Femur (tissue), 1 donor: ENCODE data around the gene ELOVL2.
"Not testable (repeated sequence)": the region's sequence is repeated elsewhere in the genome, so short reads cannot be mapped to it uniquely, and the experiment has no call there.

Source experiments
- DNase-seq: peaks from one replicate; pipeline ENCODE4 v3.0.0-alpha.2; 2017

The ELOVL2 gene

DNA sequence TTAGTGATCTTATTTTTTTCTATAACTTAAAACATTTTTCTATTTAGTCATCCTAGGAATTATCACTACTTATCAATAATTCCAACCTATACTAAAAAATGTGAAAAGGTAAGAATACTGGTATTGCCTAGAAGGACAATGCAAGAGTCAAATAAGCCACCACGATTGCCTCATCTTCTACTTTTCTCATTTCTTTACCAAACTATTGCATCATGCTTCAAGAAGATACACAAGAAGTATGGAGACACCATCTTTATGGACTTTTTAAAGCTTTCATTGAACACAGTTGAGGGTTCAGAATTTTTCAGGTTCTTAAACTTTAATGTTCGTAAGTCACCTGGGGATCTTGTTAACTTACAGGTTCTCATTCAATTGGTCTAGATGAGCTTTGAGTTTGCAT, 25.9 kb downstream of the ELOVL2 start:
- no peak for DNase-seq

GRCh38 chr6:11017090-11017489, 27.0 kb downstream of the ELOVL2 start:
- DNase-seq: no peak

- DNase-seq: no peak
Measured at GRCh38 chr6:11016452-11016851, 27.7 kb downstream of the ELOVL2 start.

DNA sequence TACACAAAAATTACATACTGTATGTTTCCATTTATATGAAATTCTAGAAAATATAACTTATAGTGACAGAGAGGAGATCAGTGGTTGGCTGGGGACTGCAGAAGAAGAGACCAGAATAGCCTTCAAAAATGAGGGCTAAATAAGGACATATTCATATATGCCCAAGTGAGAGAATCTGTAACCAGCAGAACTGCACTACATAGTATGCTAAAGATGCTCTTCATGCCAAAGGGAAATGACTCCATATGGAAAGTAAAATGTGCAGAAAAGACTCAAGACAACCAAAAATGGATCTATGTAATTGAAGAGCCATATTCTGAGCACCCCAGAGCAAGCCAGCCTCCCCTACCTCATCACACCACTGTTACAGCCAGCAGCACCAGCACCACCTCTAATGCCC, 29.0 kb downstream of the ELOVL2 start:
- no peak for DNase-seq

GRCh38 chr6:11013721-11014070, 30.4 kb downstream of the ELOVL2 start:
- DNase-seq: no peak

DNA sequence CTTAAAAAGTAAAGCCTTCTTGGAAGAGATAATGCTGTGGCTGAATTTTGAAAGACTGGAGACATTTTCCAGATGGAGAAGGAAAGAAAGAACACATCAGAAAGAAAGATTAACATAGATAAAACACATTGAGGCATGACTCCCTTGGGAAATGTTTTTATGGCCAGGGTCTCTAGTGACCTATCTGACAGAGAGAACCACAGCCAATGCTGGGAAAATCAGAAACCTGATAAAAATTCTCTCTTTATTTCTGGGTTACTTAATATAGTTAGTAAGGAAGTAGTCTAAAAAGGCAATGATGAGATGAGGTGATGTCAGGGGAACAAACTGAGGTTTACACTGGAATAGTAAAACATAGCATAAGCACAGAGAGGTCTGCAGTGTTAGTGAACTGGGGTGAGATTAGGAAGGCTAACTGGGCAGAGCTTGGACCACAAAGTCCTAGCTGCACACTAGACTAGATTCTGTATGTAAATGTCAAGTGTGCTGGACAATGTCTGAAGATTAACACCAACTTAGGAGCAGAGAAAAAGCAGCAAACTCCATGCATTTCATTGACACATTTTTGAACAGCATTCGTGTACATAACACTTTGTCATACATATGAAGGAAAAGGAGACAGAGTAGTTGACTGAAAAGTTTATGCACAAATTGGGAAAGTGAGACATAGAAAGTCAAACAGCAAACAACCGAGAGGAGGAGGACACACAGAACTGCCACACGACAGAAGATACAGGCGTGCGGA, 31.0 kb downstream of the ELOVL2 start:
- DNase-seq: no peak

GRCh38 chr6:11012295-11012754, 31.8 kb downstream of the ELOVL2 start:
- DNase-seq: no peak

DNA sequence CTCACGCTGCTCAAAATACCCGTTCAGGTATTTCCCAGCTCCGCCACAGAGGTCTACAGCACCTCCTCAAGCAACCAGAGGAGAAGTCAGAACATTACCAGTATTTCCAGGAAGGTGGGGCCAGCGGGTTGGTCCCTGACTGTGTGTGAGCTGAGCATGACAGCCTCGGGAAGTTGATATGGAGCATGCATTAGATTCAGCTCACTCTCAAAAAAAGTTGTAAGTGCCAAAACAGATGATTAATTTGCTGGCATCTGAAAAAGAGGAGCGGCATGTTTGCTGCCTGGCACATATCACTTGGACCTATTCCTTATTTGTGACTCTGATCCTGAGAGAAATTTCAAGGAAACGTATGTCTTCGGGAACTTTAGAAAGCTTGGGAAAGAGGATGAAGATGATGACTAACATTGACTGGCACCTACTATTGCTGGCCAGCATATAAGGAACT, 32.3 kb downstream of the ELOVL2 start:
- no peak for DNase-seq

GRCh38 chr6:11009353-11009752, 34.8 kb downstream of the ELOVL2 start:
- DNase-seq: no peak

GRCh38 chr6:11008821-11009220, 35.3 kb downstream of the ELOVL2 start:
- DNase-seq: no peak

DNA sequence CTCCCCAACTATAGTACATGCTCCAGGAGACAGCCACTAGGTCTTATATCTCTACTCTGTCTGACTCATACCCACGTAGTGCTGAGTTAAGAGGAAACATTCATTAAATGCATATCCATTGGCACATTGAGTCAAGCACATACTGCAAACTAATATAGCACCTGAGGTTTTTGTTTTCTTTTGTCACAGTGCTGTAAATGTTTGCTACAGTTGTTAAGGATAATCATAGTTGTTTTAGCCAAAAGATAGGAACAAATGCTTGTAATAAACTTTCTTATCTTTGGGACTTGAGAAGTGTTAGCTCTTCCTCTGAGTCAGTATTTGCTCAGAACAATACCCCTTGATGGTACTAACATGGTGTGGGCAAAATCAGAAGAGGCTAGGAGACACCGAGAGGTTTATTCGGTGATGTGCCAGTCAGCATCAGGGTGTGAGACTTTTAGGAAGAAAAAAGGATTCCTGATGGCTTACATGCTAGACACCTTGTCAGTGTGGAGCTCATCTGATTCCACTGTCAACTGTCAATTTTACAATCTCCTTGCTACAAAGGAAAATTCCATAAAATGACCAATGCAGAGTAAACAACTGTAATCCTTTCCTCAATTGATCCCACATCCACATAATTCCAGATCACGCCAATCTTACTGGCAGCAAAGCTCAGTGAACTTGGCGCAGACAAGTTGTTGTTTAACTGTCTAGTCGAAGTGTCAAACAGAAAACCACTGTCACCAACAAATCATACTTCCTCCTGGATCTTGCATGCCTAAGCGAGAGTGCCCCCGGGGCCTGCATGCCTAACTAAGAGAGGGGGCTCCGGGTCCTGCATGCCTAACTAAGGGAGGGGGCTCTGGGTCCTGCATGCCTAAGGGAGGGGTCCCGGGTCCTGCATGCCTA, 36.1 kb downstream of the ELOVL2 start:
- DNase-seq: no peak

DNA sequence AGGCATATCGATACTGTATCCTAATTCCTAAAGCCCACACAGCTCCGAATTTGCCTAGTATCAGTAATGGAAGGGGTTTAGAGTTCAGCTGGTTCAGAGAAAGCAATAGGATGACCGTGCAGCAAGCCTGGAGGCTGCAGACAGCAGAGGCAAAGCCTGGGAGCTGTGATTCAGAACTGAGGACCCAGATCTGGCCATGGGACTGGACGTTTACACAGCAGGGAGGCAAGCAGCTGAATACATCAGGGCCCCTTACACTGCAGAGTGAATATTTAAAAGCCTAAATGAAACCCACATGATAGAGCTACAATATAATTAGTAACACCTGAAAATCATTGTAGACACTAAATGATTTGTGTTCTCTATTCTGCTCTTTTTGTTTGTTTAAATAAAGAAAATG, 38.0 kb downstream of the ELOVL2 start:
- DNase-seq: no peak

- not testable (repeated sequence) for DNase-seq
Measured at GRCh38 chr6:11003297-11003696, 40.8 kb downstream of the ELOVL2 start.

- no peak for DNase-seq
Measured at GRCh38 chr6:11002176-11002575, 41.9 kb downstream of the ELOVL2 start.

GRCh38 chr6:10999994-11000393, 44.1 kb downstream of the ELOVL2 start:
- DNase-seq: no peak

- no peak for DNase-seq
Measured at GRCh38 chr6:10995114-10995707, 48.9 kb downstream of the ELOVL2 start.

DNA sequence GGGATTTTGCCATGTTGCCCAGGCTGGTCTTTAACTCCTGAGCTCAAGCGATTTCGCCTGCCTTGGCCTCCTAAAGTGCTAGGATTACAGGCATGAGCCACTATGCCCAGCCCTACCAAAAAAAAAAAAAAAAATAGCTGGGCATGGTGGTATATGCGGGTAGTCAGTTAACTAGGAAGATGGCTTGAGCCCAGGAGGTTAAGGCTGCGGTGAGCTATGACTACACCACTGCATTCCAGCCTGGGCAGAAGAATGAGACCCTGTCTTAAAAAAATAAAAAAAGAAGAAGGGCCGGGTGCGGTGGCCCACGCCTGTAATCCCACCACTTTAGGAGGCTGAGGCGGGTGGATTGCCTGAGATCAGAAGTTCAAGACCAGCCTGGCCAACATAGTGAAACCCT, 50.2 kb downstream of the ELOVL2 start:
- no peak for DNase-seq

DNA sequence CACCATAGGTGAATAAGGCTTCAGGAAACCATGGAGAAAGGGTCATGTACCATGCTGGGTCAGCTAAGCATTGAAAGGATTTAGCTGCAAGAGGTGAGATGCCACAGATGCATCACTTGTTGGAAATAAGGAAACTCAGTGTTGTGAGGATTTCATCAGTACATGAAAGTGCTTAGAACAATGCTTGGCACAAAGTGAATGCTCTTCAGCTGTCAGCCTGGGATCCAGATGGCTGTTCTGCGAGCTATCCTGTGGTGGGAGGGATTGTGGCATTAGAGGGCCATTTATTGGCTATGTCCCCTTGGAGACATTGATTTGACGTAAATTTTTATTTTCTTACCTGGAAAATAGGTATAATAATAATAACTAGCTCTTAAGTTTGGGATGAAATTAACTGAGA, 53.0 kb downstream of the ELOVL2 start:
- DNase-seq: no peak

DNA sequence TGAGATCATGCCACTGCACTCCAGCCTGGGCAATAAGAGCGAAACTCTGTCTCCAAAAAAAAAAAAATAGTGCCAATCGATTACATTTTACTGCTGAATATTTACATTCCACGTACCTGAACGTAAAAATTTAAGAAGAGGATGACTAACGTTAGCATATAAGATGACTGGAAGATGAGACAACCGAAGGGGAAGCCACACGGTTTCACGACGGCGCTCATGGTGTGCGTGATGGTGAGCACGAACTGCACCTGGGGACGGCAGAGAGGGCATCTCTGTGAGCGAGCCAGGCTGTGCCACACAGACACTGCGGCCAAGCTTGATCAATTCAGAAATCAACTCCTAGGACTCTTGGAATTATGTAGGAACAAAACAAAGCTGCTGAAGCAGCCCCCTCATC, 54.5 kb downstream of the ELOVL2 start:
- DNase-seq: no peak

DNA sequence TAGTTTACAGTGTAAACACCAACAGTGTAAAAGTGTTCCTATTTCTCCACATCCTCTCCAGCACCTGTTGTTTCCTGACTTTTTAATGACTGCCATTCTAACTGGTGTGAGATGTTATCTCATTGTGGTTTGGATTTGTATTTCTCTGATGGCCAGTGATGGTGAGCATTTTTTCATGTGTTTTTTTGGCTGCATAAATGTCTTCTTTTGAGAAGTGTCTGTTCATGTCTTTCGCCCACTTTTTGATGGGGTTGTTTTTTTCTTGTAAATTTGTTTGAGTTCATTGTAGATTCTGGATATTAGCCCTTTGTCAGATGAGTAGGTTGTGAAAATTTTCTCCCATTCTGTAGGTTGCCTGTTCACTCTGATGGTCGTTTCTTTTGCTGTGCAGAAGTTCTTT, 59.1 kb downstream of the ELOVL2 start:
- DNase-seq: not testable (repeated sequence)

DNA sequence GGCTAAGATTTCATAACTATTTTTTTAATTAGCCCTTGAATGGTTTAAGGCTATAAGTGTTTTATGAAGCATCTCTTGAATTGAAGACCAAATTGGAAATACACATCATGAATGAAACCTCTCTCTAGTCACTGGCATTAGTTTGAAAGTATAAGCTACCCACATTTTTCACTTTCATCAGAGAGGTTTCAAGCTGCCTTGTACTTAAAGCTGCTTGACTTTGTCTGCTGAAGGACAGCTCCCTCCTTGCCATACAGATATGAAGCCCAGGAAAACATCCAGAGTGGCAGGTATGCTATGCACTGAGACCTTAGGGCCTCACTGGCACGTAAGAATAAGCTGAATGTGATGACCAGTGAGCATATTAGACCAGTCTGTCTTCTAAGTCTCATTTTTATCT, 62.7 kb downstream of the ELOVL2 start:
- DNase-seq: no peak

DNA sequence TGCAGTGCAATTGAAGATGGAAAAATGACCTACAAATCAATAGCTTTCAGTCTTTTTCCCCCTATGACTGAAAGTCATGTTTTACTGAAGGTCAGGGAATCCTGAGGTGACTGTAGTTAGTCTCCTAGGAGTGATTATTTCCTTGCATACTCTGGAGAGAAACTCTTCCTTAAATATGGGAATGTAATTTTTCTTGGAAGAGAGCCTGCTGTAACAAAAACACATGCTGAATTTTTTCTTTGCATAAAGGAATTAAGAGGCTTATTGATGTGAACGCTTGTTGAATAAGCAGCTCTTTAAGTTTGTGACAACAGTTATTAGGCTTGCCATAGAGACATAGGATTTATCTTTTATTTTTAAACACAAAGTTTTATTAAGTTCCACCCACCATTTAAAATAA, 64.5 kb downstream of the ELOVL2 start:
- DNase-seq: no peak

GRCh38 chr6:10977231-10977968, 66.7 kb downstream of the ELOVL2 start:
- DNase-seq: no peak
